ENCODE data around the gene CKAP2L. TPM values are rescaled to one million over a fixed set of nuclear protein-coding genes. Genes with fewer than 3 reads are reported as not detected.

CKAP2L gene
- total and polyA plus RNA-seq, 9 of the 15 experiments (the other 6 are each of a cell fraction or from before 2014, with no cell fraction given): 10.4 to 21.9 (median 14.2) TPM

GRCh38 chr2:112692495-112692911 is 71.9 kb downstream of the CKAP2L start (continued):
- no peak for TF ChIP-seq SFPQ (IDR thresholded peaks at IDR 0.05; ENCODE audit: low read depth, low read length)
- TF ChIP-seq, protein P1, sequence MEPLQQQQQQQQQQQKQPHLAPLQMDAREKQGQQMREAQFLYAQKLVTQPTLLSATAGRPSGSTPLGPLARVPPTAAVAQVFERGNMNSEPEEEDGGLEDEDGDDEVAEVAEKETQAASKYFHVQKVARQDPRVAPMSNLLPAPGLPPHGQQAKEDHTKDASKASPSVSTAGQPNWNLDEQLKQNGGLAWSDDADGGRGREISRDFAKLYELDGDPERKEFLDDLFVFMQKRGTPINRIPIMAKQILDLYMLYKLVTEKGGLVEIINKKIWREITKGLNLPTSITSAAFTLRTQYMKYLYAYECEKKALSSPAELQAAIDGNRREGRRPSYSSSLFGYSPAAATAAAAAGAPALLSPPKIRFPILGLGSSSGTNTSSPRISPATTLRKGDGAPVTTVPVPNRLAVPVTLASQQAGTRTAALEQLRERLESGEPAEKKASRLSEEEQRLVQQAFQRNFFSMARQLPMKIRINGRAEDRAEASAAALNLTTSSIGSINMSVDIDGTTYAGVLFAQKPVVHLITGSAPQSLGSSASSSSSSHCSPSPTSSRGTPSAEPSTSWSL (CRISPR knock-in tag; IDR thresholded peaks at IDR 0.05; ENCODE audit: borderline replicate concordance): no peak
- no peak for TF ChIP-seq EZH2 (IDR thresholded peaks at IDR 0.05; ENCODE audit: borderline replicate concordance, low read depth, low read length)
- TF ChIP-seq, protein P2, sequence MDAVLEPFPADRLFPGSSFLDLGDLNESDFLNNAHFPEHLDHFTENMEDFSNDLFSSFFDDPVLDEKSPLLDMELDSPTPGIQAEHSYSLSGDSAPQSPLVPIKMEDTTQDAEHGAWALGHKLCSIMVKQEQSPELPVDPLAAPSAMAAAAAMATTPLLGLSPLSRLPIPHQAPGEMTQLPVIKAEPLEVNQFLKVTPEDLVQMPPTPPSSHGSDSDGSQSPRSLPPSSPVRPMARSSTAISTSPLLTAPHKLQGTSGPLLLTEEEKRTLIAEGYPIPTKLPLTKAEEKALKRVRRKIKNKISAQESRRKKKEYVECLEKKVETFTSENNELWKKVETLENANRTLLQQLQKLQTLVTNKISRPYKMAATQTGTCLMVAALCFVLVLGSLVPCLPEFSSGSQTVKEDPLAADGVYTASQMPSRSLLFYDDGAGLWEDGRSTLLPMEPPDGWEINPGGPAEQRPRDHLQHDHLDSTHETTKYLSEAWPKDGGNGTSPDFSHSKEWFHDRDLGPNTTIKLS (IDR thresholded peaks at IDR 0.05; ENCODE audit: borderline replicate concordance, low read depth): no peak; the same call in 1 of the 2 replicates
- no peak for TF ChIP-seq XRCC3 (IDR thresholded peaks at IDR 0.05)
- TF ChIP-seq CBX8 (IDR thresholded peaks at IDR 0.05; ENCODE audit: borderline replicate concordance, extremely low read depth, low read depth, low read length, poor library complexity, severe bottlenecking): no peak
- no peak for TF ChIP-seq RBM34 (IDR thresholded peaks at IDR 0.05; ENCODE audit: borderline replicate concordance, insufficient read depth, low read length)
- TF ChIP-seq SAFB (IDR thresholded peaks at IDR 0.05; ENCODE audit: borderline replicate concordance, low read depth, low read length): no peak
- TF ChIP-seq ZNF12 (CRISPR knock-in tag; IDR thresholded peaks at IDR 0.05): 0 out of 2 replicates have a peak, but pooled peaks have one; percentile 79
- no peak for TF ChIP-seq COPS2 (conservative IDR thresholded peaks at IDR 0.05)
- no peak for TF ChIP-seq POLR2B (IDR thresholded peaks at IDR 0.05; ENCODE audit: low read depth, partially characterized antibody)
- no peak for TF ChIP-seq PYGO2 (tag; IDR thresholded peaks at IDR 0.05)
- no peak for TF ChIP-seq ZNF57 (CRISPR knock-in tag; IDR thresholded peaks at IDR 0.05)
- TF ChIP-seq, protein P3, sequence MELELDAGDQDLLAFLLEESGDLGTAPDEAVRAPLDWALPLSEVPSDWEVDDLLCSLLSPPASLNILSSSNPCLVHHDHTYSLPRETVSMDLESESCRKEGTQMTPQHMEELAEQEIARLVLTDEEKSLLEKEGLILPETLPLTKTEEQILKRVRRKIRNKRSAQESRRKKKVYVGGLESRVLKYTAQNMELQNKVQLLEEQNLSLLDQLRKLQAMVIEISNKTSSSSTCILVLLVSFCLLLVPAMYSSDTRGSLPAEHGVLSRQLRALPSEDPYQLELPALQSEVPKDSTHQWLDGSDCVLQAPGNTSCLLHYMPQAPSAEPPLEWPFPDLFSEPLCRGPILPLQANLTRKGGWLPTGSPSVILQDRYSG (tag; conservative IDR thresholded peaks at IDR 0.05; ENCODE audit: low read depth): 0 out of 2 replicates have a peak, but pooled peaks have one; percentile 29
- no peak for TF ChIP-seq ZFP91 (CRISPR knock-in tag; IDR thresholded peaks at IDR 0.05)
- no peak for TF ChIP-seq SP1 (CRISPR knock-in tag; IDR thresholded peaks at IDR 0.05)
- TF ChIP-seq KDM5B (IDR thresholded peaks at IDR 0.05; ENCODE audit: insufficient replicate concordance, low read depth, low read length): no peak
- no peak for TF ChIP-seq GABPB2 (CRISPR knock-in tag; conservative IDR thresholded peaks at IDR 0.05)
- no peak for TF ChIP-seq LCOR (CRISPR knock-in tag; IDR thresholded peaks at IDR 0.05)
